ENCODE measurements around the gene WFDC13. TPM values are rescaled to one million over a fixed set of nuclear protein-coding genes. Genes with fewer than 3 reads are reported as not detected.

The WFDC13 gene
- total RNA-seq, 4 donors from 2014 or later = not detected

DNA sequence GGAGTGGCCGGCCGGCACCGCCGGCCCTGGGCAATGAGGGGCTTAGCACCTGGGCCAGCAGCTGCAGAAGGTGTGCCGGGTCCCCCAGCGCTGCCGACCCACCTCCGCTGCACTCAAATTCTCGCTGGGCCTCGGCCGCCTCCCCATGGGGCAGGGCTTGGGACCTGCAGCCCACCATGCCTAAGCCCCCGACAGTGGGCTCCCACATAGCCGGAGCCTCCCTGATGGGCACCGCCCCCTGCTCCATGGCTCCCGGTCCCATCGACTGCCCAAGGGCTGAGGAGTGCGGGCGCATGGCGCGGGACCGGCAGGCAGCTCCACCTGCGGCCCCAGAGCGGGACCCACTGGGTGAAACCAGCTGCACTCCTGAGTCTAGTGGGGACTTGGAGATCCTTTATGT lies 34.1 kb downstream of the WFDC13 start:
- Histone ChIP-seq H3K27me3 (no peaks in the 10 kb centered on the region), H3K9me3 (peaks cover 0 to 25% (median 0%) of the 10 kb centered on the region in 3 donors), H3K4me3 (no peak overlapping the region), H3K27ac (no peak overlapping the region), H3K4me1 (no peaks in the 10 kb centered on the region), H3K36me3 (no peaks in the 10 kb centered on the region)
- no peak for TF ChIP-seq EP300 (IDR thresholded peaks at IDR 0.05)
- no CpG with 5 or more reads among the region's 23 CpGs for WGBS, 2 donors (ENCODE audit: low coverage in 1 of 2)
- no peak for ATAC-seq

DNA sequence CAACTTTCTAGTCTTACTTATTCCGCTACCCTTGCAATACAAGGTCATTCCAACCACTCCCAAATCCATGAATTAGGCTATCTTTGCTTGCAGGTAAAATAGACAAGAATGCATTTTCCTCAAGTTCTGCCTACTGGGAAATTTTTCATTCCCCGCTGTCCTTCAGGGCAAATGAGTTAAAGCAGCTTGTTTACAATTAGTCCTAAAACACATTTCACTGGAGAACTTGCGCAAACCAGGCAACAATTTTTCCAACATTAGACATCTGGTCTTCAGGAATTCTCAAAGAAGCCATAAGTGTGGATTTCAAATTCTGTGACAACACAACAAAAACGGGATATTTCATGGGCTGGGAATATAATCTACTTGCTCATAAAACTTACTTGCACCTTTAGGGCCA lies 40.8 kb downstream of the WFDC13 start:
- no peak overlapping the region for H3K4me3 ChIP-seq
- TF ChIP-seq POLR2A (IDR thresholded peaks at IDR 0.05) (no peak), POLR2AphosphoS5 (IDR thresholded peaks at IDR 0.05) (no peak), EP300 (IDR thresholded peaks at IDR 0.05) (no peak)
- TF ChIP-seq, protein P1, sequence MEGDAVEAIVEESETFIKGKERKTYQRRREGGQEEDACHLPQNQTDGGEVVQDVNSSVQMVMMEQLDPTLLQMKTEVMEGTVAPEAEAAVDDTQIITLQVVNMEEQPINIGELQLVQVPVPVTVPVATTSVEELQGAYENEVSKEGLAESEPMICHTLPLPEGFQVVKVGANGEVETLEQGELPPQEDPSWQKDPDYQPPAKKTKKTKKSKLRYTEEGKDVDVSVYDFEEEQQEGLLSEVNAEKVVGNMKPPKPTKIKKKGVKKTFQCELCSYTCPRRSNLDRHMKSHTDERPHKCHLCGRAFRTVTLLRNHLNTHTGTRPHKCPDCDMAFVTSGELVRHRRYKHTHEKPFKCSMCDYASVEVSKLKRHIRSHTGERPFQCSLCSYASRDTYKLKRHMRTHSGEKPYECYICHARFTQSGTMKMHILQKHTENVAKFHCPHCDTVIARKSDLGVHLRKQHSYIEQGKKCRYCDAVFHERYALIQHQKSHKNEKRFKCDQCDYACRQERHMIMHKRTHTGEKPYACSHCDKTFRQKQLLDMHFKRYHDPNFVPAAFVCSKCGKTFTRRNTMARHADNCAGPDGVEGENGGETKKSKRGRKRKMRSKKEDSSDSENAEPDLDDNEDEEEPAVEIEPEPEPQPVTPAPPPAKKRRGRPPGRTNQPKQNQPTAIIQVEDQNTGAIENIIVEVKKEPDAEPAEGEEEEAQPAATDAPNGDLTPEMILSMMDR (IDR thresholded peaks at IDR 0.05) = no peak
- H3K27ac ChIP-seq = no peak overlapping the region
- H3K27me3 ChIP-seq = peaks cover 3% of the 10 kb centered on the region
- ATAC-seq = no peak
- no peaks in the 10 kb centered on the region for H3K36me3 ChIP-seq
- WGBS, 2 donors (ENCODE audit: low coverage in 1 of 2) = 80 to 100% methylated on average over 1 to 4 of the region's 4 CpGs
- no peaks in the 10 kb centered on the region for H3K9me3 ChIP-seq
- no peaks in the 10 kb centered on the region for H3K4me1 ChIP-seq

DNA sequence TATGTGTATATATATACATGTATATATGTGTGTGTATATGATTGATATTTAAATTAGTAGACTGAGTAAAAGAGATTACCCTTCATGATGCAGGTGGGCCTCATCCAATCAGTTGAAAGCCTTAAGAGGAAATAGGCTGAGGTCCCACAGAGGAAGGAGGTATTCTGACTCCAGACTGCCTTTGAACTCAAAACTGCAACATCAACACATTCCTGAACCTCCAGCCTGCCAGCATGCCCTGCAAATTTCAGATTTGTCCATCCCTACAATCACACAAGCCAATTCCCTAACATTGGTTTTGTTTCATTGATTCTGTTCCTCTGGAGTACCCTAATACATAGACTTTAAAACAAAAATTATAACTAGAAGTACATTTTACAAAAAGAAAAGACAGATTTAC lies 43.2 kb downstream of the WFDC13 start:
- Histone ChIP-seq H3K4me1 (no peaks in the 10 kb centered on the region), H3K4me3 (no peak overlapping the region), H3K9me3 (no peaks in the 10 kb centered on the region), H3K36me3 (no peaks in the 10 kb centered on the region), H3K27me3 (peaks cover 10% of the 10 kb centered on the region), H3K27ac (no peak overlapping the region)
- TF ChIP-seq POLR2A (IDR thresholded peaks at IDR 0.05) = no peak
- no peak for TF ChIP-seq EP300 (IDR thresholded peaks at IDR 0.05)
- TF ChIP-seq, protein P1 (IDR thresholded peaks at IDR 0.05) = no peak
- TF ChIP-seq POLR2AphosphoS5 (IDR thresholded peaks at IDR 0.05) = no peak
- ATAC-seq = no peak

DNA sequence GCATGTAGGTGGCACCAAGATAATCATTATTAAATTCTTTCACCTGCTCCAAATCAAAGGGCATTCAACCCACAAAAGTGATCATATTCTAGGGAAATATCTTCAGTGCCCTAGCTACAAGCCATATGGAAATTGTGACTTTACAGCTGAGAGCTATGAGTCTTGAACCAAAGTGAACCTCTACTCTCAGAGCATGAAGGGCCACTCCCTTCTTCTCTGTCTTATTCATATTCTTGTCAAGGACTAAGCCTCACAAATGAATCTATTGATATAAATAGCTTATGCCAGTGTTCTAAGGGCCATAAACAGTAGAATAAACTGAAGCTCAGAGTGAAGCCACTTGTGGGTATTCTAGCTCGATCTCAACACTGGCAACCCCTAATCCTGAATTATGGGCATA lies 49.9 kb downstream of the WFDC13 start:
- Histone ChIP-seq H3K27ac (no peak overlapping the region), H3K4me3 (no peak overlapping the region), H3K4me1 (no peaks in the 10 kb centered on the region), H3K36me3 (no peaks in the 10 kb centered on the region), H3K27me3 (peaks cover 6% of the 10 kb centered on the region), H3K9me3 (peaks cover 0 to 5% (median 0%) of the 10 kb centered on the region in 3 donors)
- 89% methylated on average over 1 of the region's 1 CpG for WGBS, 2 donors (ENCODE audit: low coverage in 1 of 2)
- TF ChIP-seq, protein P1 (IDR thresholded peaks at IDR 0.05) = no peak
- TF ChIP-seq EP300 (IDR thresholded peaks at IDR 0.05) (no peak), POLR2AphosphoS5 (IDR thresholded peaks at IDR 0.05) (no peak), POLR2A (IDR thresholded peaks at IDR 0.05) (no peak)
- no peak for ATAC-seq

DNA sequence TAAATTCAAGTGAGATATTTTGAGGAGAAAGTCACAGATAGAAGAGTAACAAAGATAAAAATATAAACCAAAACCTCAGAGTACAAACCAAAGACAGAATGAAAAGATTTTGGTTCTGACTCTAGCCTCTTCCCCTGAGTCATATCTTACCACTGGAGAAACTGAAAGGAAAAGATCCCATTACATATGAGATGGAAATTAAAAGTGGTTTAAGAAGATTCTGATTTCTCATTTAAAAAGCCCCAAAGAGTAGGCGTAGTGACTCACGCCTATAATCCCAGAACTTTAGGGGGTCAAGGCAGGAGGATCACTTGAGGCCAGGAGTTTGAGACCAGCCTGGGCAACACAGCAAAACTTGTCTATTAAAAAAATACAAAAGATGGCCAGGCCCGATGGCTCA lies 50.9 kb downstream of the WFDC13 start:
- TF ChIP-seq, protein P1 (IDR thresholded peaks at IDR 0.05) = no peak
- TF ChIP-seq EP300 (IDR thresholded peaks at IDR 0.05) (no peak), POLR2A (IDR thresholded peaks at IDR 0.05) (no peak), POLR2AphosphoS5 (IDR thresholded peaks at IDR 0.05) (no peak)
- Histone ChIP-seq H3K27ac (no peak overlapping the region), H3K36me3 (no peaks in the 10 kb centered on the region), H3K9me3 (peaks cover 0 to 5% (median 0%) of the 10 kb centered on the region in 3 donors), H3K4me1 (no peaks in the 10 kb centered on the region), H3K4me3 (no peak overlapping the region), H3K27me3 (peaks cover 6% of the 10 kb centered on the region)
- no peak for ATAC-seq
- WGBS, 2 donors (ENCODE audit: low coverage in 1 of 2) = 73 to 75% methylated on average over 3 of the region's 3 CpGs
